ENCODE results near the gene ATP10A.

The ATP10A gene

GRCh38 chr15:25743548-25744275 is 119.4 kb downstream of the ATP10A start:
- H3K4me1 ChIP-seq (ENCODE audit: insufficient read depth, low read length, severe bottlenecking), result no peaks in the 10 kb centered on the region
- no peak overlapping the region for H3K4me2 ChIP-seq (ENCODE audit: low read length)
- no peak overlapping the region for H3K9ac ChIP-seq (ENCODE audit: low read length)
- H4K20me1 ChIP-seq (ENCODE audit: insufficient read depth, low read length), result no peaks in the 10 kb centered on the region
- no peaks in the 10 kb centered on the region for H3K27me3 ChIP-seq (ENCODE audit: insufficient read depth, low read length)
- no peaks in the 10 kb centered on the region for H3K9me2 ChIP-seq (ENCODE audit: low read depth, low read length)
- H3F3A ChIP-seq (ENCODE audit: insufficient read depth, low read length), result no peaks in the 10 kb centered on the region
- no peaks in the 10 kb centered on the region for H3K79me2 ChIP-seq (ENCODE audit: insufficient read depth, low read length)
- H3K4me3 ChIP-seq (ENCODE audit: low read depth, low read length, poor library complexity, severe bottlenecking), result no peak overlapping the region
- H2AFZ ChIP-seq (ENCODE audit: low read length), result no peak overlapping the region
- TF ChIP-seq CTCF (IDR thresholded peaks at IDR 0.05; ENCODE audit: low read length), result no peak
- no peak for TF ChIP-seq EZH2 (IDR thresholded peaks at IDR 0.05; ENCODE audit: borderline replicate concordance, low read length)
- no peaks in the 10 kb centered on the region for H3K9me3 ChIP-seq (ENCODE audit: low read length)
- no peaks in the 10 kb centered on the region for H3K36me3 ChIP-seq (ENCODE audit: insufficient read depth, low read length)
- no peak overlapping the region for H3K27ac ChIP-seq (ENCODE audit: low read depth, low read length, poor library complexity, severe bottlenecking)

GRCh38 chr15:25742776-25743547 is 120.2 kb downstream of the ATP10A start:
- Histone ChIP-seq H3K36me3 (ENCODE audit: insufficient read depth, low read length) (no peaks in the 10 kb centered on the region), H3K9me2 (ENCODE audit: low read depth, low read length) (no peaks in the 10 kb centered on the region), H3K79me2 (ENCODE audit: insufficient read depth, low read length) (no peaks in the 10 kb centered on the region), H3K4me1 (ENCODE audit: insufficient read depth, low read length, severe bottlenecking) (no peaks in the 10 kb centered on the region), H3K9me3 (ENCODE audit: low read length) (no peaks in the 10 kb centered on the region), H3K27ac (ENCODE audit: low read depth, low read length, poor library complexity, severe bottlenecking) (no peak overlapping the region), H3K4me2 (ENCODE audit: low read length) (no peak overlapping the region), H4K20me1 (ENCODE audit: insufficient read depth, low read length) (no peaks in the 10 kb centered on the region), H3K9ac (ENCODE audit: low read length) (no peak overlapping the region), H3K4me3 (ENCODE audit: low read depth, low read length, poor library complexity, severe bottlenecking) (no peak overlapping the region), H3K27me3 (ENCODE audit: insufficient read depth, low read length) (no peaks in the 10 kb centered on the region), H3F3A (ENCODE audit: insufficient read depth, low read length) (no peaks in the 10 kb centered on the region), H2AFZ (ENCODE audit: low read length) (no peak overlapping the region)
- TF ChIP-seq CTCF (IDR thresholded peaks at IDR 0.05; ENCODE audit: low read length), result no peak
- TF ChIP-seq EZH2 (IDR thresholded peaks at IDR 0.05; ENCODE audit: borderline replicate concordance, low read length), result no peak

- Histone ChIP-seq H3K4me3 (ENCODE audit: low read depth, low read length, poor library complexity, severe bottlenecking) (no peak overlapping the region), H3K9me2 (ENCODE audit: low read depth, low read length) (no peaks in the 10 kb centered on the region), H3K9me3 (ENCODE audit: low read length) (no peaks in the 10 kb centered on the region), H3K4me1 (ENCODE audit: insufficient read depth, low read length, severe bottlenecking) (no peaks in the 10 kb centered on the region), H3K9ac (ENCODE audit: low read length) (no peak overlapping the region), H3K4me2 (ENCODE audit: low read length) (no peak overlapping the region), H3K27ac (ENCODE audit: low read depth, low read length, poor library complexity, severe bottlenecking) (no peak overlapping the region), H3K36me3 (ENCODE audit: insufficient read depth, low read length) (no peaks in the 10 kb centered on the region), H3K27me3 (ENCODE audit: insufficient read depth, low read length) (no peaks in the 10 kb centered on the region), H3F3A (ENCODE audit: insufficient read depth, low read length) (no peaks in the 10 kb centered on the region), H4K20me1 (ENCODE audit: insufficient read depth, low read length) (no peaks in the 10 kb centered on the region), H3K79me2 (ENCODE audit: insufficient read depth, low read length) (no peaks in the 10 kb centered on the region), H2AFZ (ENCODE audit: low read length) (no peak overlapping the region)
- TF ChIP-seq CTCF (IDR thresholded peaks at IDR 0.05; ENCODE audit: low read length) (no peak), EZH2 (IDR thresholded peaks at IDR 0.05; ENCODE audit: borderline replicate concordance, low read length) (no peak)
Observed at GRCh38 chr15:25742041-25742730, 120.9 kb downstream of the ATP10A start.
